B cell (primary cell): Measurements from ENCODE around the gene CRLF2. TPM values are rescaled to one million over a fixed set of nuclear protein-coding genes. Genes with fewer than 3 reads are reported as not detected.

Experiments used
- ATAC-seq: fragments of 200-7000 bp; cut with Tn5 transposase; one replicate; pipeline ENCODE4 v1.10.0; 2021; ENCODE audit warnings: low read depth, mild to moderate bottlenecking, moderate number of reproducible peaks, moderate library complexity
- CTCF ChIA-PET: fragments of 350-600 bp; sonication (Branson Sonifier 250); formaldehyde crosslinking; loops from one replicate; lab custom pipeline; 2021; ENCODE audit warnings: antibody characterized with exemption, inconsistent platforms; lab: Charles Lee
- POLR2A ChIA-PET: fragments of 350-600 bp; sonication (Branson Sonifier 250); formaldehyde crosslinking; loops from one replicate; lab custom pipeline; 2021; ENCODE audit warnings: antibody characterized with exemption; lab: Charles Lee
- DNase-seq: peaks from one replicate; pipeline ENCODE4 v3.0.0; 2013
- H2AFZ ChIP-seq: 2 replicates; pipeline ENCODE4 v1.6.1; 2012; ENCODE audit warnings: mild to moderate bottlenecking, low read depth, low read length; ENCODE audit not compliant: insufficient read depth, poor library complexity, severe bottlenecking
- H3K27ac ChIP-seq, 2 donors: 1 replicate in 1 of 2; 2 replicates in 1 of 2; pipeline ENCODE4 v1.5.1; 2012 to 2013; ENCODE audit warnings: low read length in 2 of 2, mild to moderate bottlenecking in 2 of 2, moderate library complexity in 1 of 2
- H3K27me3 ChIP-seq, 4 experiments: fragments of 200-600 bp in 1 of 4; sonication (generic) in 1 of 4; replicated peaks in 1 of 4; 1 replicate in 2 of 4; 2 replicates in 2 of 4; pipeline versions ENCODE4 v1.6.1 to v1.7.0; 2013 to 2016; ENCODE audit warnings: low read length in 3 of 4, mild to moderate bottlenecking in 2 of 4, mixed read lengths in 1 of 4, moderate library complexity in 1 of 4; ENCODE audit not compliant: insufficient read depth in 4 of 4, control insufficient read depth in 3 of 4; ENCODE audit errors: control extremely low read depth in 1 of 4
- H3K36me3 ChIP-seq, 2 experiments: replicated peaks in 1 of 2; 1 replicate in 1 of 2; 2 replicates in 1 of 2; pipeline versions ENCODE4 v1.6.1 to v1.7.1; 2013; ENCODE audit warnings: low read length in 1 of 2; ENCODE audit not compliant: insufficient read depth in 2 of 2, control insufficient read depth in 1 of 2; ENCODE audit errors: control extremely low read depth in 1 of 2, extremely low read depth in 1 of 2
- H3K4me1 ChIP-seq, 2 donors: fragments of 200-600 bp in 1 of 2; sonication (generic) in 1 of 2; 1 replicate in 1 of 2; 2 replicates in 1 of 2; pipeline versions ENCODE4 v1.5.1 to v1.6.1; 2013 to 2017; ENCODE audit warnings: low read length in 2 of 2; ENCODE audit not compliant: control insufficient read depth in 2 of 2, insufficient read depth in 2 of 2
- H3K4me2 ChIP-seq: replicated peaks from 2 replicates; pipeline ENCODE3; 2012; ENCODE audit warnings: mild to moderate bottlenecking, low read depth, low read length; ENCODE audit not compliant: poor library complexity, severe bottlenecking
- H3K4me3 ChIP-seq, 5 experiments: fragments of 200-600 bp in 1 of 5; sonication (generic) in 1 of 5; 1 replicate in 3 of 5; 2 replicates in 2 of 5; pipeline versions ENCODE4 v1.5.1 to v1.7.0; 2011 to 2016; ENCODE audit warnings: low read length in 4 of 5, mild to moderate bottlenecking in 4 of 5, low read depth in 2 of 5, control low read depth in 1 of 5, moderate library complexity in 1 of 5; ENCODE audit not compliant: insufficient read depth in 1 of 5; ENCODE audit errors: control extremely low read depth in 1 of 5, extremely low read depth in 1 of 5
- H3K79me2 ChIP-seq: fragments of 200-600 bp; sonication (generic); one replicate; pipeline ENCODE4 v1.6.0; 2016; ENCODE audit warnings: low read length; ENCODE audit not compliant: control insufficient read depth, insufficient read depth
- H3K9ac ChIP-seq: fragments of 200-600 bp; sonication (generic); 2 replicates; pipeline ENCODE4 v1.6.1; 2017; ENCODE audit warnings: mild to moderate bottlenecking, low read length, moderate library complexity
- H3K9me3 ChIP-seq, 3 donors: one replicate each; pipeline versions ENCODE4 v1.6.1 to v1.7.1; 2013; ENCODE audit warnings: low read length in 2 of 3; ENCODE audit not compliant: control insufficient read depth in 2 of 3, insufficient read depth in 1 of 3; ENCODE audit errors: control extremely low read depth in 1 of 3
- H4K20me1 ChIP-seq: 2 replicates; pipeline ENCODE4 v1.6.0; 2012; ENCODE audit warnings: mild to moderate bottlenecking, low read length; ENCODE audit not compliant: insufficient read depth, control insufficient read depth, poor library complexity, severe bottlenecking
- H3K27ac Mint-ChIP-seq: one replicate; pipeline ENCODE4 v1.8.0; 2021; ENCODE audit warnings: mixed read lengths
- H3K27me3 Mint-ChIP-seq: one replicate; pipeline ENCODE4 v1.8.0; 2021; ENCODE audit warnings: mixed read lengths
- H3K4me1 Mint-ChIP-seq: one replicate; pipeline ENCODE4 v1.8.0; 2021; ENCODE audit warnings: mixed read lengths
- H3K4me3 Mint-ChIP-seq: one replicate; pipeline ENCODE4 v1.8.0; 2021; ENCODE audit warnings: mixed read lengths
- H3K9me3 Mint-ChIP-seq: one replicate; pipeline ENCODE4 v1.8.0; 2022; ENCODE audit warnings: mixed read lengths; ENCODE audit not compliant: insufficient read depth
- CTCF ChIP-seq: fragments of 200-600 bp; IDR thresholded peaks from one replicate; pipeline ENCODE4 v1.8.0; 2022; ENCODE audit warnings: antibody characterized with exemption, mild to moderate bottlenecking
- EZH2 ChIP-seq: IDR thresholded peaks from 2 replicates; pipeline ENCODE4 v1.6.1; 2012; ENCODE audit warnings: borderline replicate concordance, low read depth, mild to moderate bottlenecking, moderate library complexity, low read length; ENCODE audit not compliant: insufficient read depth, poor library complexity, severe bottlenecking
- WGBS: methylation state at CpG from one replicate; pipeline ENCODE4 v1.1.5; 2013; ENCODE audit warnings: missing lambda C conversion rate; ENCODE audit not compliant: insufficient coverage; 5-methylcytosine and 5-hydroxymethylcytosine counted together
- intact Hi-C: fragments of 100-400 bp; cut with micrococcal nuclease; formaldehyde crosslinking; loops from one replicate; pipeline ENCODE4 v1.10.0; 2022
- polyA plus RNA-seq: library from polyadenylated mRNA; depleted of rRNA; stranded (reverse); fragments of >200 nt; gene quantifications from 2 replicates; pipeline ENCODE4 v1.2.3, GENCODE V29; 2012
- total RNA-seq, 2 donors: library from RNA; stranded (reverse); fragments of 120-200 nt in 1 of 2; gene quantifications; 1 replicate in 1 of 2; 2 replicates in 1 of 2; pipeline versions ENCODE4 v1.2.3 to v1.2.4, GENCODE V29; 2013 to 2022

The CRLF2 gene
- total and polyA plus RNA-seq, 2 donors (not counting 1 experiment from before 2014, with no cell fraction given) = not detected

DNA sequence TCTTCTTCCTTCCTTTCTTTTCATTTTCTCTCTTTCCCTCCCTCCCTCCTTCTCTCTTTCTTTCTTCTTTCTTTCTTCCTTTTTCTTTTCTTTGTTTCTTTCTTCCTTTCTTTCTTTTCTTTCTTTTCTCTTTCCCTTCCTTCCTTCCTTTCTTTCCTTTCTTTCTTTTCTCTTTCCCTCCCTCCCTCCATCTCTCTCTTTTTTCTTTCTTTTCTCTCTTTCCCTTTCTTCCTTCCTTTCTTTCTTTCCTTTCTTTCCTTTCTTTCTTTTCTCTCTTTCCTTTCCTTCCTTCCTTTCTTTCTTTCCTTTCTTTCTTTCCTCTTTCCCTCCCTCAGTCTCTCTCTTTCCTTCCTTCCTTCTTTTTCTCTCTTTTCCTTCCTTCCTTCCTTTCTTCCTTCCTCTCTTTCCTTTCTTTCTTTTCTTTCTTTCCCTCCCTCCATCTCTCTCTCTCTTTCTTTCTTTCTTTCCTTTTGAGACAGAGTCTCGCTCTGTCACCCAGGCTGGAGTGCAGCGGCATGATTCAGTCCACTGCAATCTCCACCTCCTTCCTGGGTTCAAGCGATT is 44.4 kb downstream of the CRLF2 start:
- no peak overlapping the region for H3K4me3 Mint-ChIP-seq
- ATAC-seq (no peak), DNase-seq (no peak)
- CTCF ChIA-PET = no interaction called here
- Histone ChIP-seq H3K4me3 (no peak overlapping the region), H3K79me2 (no peaks in the 10 kb centered on the region), H3K9me3 (peaks cover 0 to 3% (median 0%) of the 10 kb centered on the region in 3 donors), H3K4me1 (peaks cover 0 to 9% of the 10 kb centered on the region in 2 donors), H3K27me3 (peaks cover 0 to 4% (median 0%) of the 10 kb centered on the region in 4 experiments), H3K27ac (no peak overlapping the region), H3K36me3 (no peaks in the 10 kb centered on the region), H4K20me1 (no peaks in the 10 kb centered on the region), H3K9ac (no peak overlapping the region), H3K4me2 (no peak overlapping the region), H2AFZ (no peak overlapping the region)
- no peaks in the 10 kb centered on the region for H3K9me3 Mint-ChIP-seq
- POLR2A ChIA-PET = no interaction called here
- H3K4me1 Mint-ChIP-seq = peaks cover 7% of the 10 kb centered on the region
- intact Hi-C loops = no loop called here
- TF ChIP-seq EZH2 (no peak), CTCF (peak; percentile 42)
- peaks cover 14% of the 10 kb centered on the region for H3K27me3 Mint-ChIP-seq
- WGBS = 100% methylated on average over 1 of the region's 3 CpGs
- no peak overlapping the region for H3K27ac Mint-ChIP-seq

DNA sequence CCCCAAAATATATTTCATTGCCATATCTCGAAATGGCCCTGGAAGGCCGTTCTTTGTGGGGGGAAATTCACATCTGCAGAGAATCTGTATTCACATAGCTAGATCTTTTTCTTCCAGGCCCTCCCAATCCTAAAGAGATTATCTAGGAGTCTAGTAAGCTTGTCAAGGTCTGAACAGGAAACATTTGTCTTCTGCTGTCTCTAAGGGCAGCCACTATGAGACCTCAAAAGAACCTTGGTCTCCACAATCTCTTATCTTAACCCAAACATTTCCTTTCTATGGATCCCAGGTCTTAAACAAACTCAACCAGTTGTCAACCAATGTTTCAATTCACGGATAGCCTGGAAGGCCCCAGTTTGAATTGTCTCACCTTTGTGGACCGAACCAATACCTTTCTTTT is 45.0 kb downstream of the CRLF2 start:
- Histone ChIP-seq H3K9ac (no peak overlapping the region), H3K79me2 (no peaks in the 10 kb centered on the region), H3K27ac (no peak overlapping the region), H2AFZ (no peak overlapping the region), H3K4me1 (peaks cover 0 to 9% of the 10 kb centered on the region in 2 donors), H3K4me3 (no peak overlapping the region), H4K20me1 (no peaks in the 10 kb centered on the region), H3K4me2 (no peak overlapping the region), H3K27me3 (peaks cover 0 to 4% (median 0%) of the 10 kb centered on the region in 4 experiments), H3K36me3 (no peaks in the 10 kb centered on the region), H3K9me3 (peaks cover 0 to 3% (median 0%) of the 10 kb centered on the region in 3 donors)
- ChIA-PET POLR2A (no interaction called here), CTCF (no interaction called here)
- DNase-seq = no peak
- H3K9me3 Mint-ChIP-seq = no peaks in the 10 kb centered on the region
- TF ChIP-seq CTCF (no peak), EZH2 (no peak)
- peaks cover 14% of the 10 kb centered on the region for H3K27me3 Mint-ChIP-seq
- peaks cover 7% of the 10 kb centered on the region for H3K4me1 Mint-ChIP-seq
- 5% methylated on average over 2 of the region's 4 CpGs for WGBS
- no peak for ATAC-seq
- intact Hi-C loops = no loop called here
- H3K27ac Mint-ChIP-seq = no peak overlapping the region
- no peak overlapping the region for H3K4me3 Mint-ChIP-seq
